Stimulated activated naive CD8-positive, alpha-beta T cell treated with anti-CD3 and anti-CD28 coated beads, Interleukin-15, amount 100 ng/mL, for 72 hours (primary cell): ENCODE measurements around the gene SGCD.

ENCODE experiments used
- ATAC-seq: fragments of 150-1000 bp; cut with Tn5 transposase; 2 replicates; pipeline ENCODE4 v1.10.0; 2021; ENCODE audit warnings: mild to moderate bottlenecking, moderate library complexity
- DNase-seq, 2 donors: peaks; one replicate each; pipeline ENCODE4 v3.0.0; 2021 to 2022
- H3K27ac Mint-ChIP-seq, 2 donors: one replicate each; pipeline ENCODE4 v1.8.0; 2022; ENCODE audit warnings: mild to moderate bottlenecking in 2 of 2, mixed read lengths in 2 of 2, moderate library complexity in 2 of 2
- H3K27me3 Mint-ChIP-seq: one replicate; pipeline ENCODE4 v1.8.0; 2022; ENCODE audit warnings: mixed read lengths
- H3K4me1 Mint-ChIP-seq: one replicate; pipeline ENCODE4 v1.8.0; 2022; ENCODE audit warnings: mild to moderate bottlenecking, mixed read lengths
- H3K4me3 Mint-ChIP-seq, 2 donors: one replicate each; pipeline ENCODE4 v1.8.0; 2022; ENCODE audit warnings: mild to moderate bottlenecking in 2 of 2, mixed read lengths in 2 of 2, moderate library complexity in 1 of 2
- H3K9me3 Mint-ChIP-seq, 2 donors: one replicate each; pipeline ENCODE4 v1.8.0; 2022; ENCODE audit warnings: mixed read lengths in 2 of 2

Gene SGCD

DNA sequence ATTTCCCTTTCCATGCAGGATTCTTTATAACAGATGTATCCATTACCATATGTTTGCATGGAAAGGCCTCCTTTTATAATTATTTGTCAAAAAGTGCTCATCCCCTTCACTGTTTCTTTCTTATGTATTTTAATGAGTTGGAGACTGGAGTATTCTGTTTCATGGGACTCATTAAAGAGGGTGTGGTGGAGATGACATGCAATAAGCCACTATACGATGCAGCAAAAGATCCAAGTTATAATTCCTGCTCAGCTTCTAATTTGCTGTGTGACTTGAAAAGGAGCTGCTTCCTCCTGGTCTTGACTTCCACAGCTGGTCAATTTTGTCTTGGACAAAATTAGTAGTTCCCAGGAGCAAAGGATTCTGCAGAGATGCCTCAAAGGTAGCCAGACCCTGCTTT, 13.9 kb downstream of the SGCD start:
- no peak for ATAC-seq

DNA sequence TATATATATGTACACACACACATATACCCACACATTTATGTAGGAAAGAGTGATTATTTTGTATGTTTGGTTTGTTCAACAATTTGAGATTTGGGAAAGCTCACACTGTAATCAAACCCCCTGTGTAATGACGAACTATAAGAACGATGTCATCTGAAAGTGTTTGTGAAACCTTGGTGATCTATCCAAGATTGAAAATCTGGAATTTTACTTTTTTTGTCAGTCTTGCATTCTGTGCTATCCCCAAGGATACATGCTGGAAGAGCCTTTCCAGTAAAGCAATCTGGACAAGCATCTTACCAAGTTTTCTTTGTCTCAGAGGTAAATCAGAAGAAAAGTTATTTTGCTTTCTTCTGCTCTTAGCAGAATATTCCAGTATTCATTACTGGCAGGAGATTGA, 23.3 kb downstream of the SGCD start:
- no peak overlapping the region for H3K4me3 Mint-ChIP-seq
- H3K4me1 Mint-ChIP-seq: no peaks in the 10 kb centered on the region
- no peaks in the 10 kb centered on the region for H3K27me3 Mint-ChIP-seq
- ATAC-seq (no peak), DNase-seq (no peak)
- H3K27ac Mint-ChIP-seq: no peak overlapping the region
- no peaks in the 10 kb centered on the region for H3K9me3 Mint-ChIP-seq

More for the DNA sequence above, 13.9 kb downstream of the SGCD start:
- Mint-ChIP-seq H3K27me3 (peaks cover 12% of the 10 kb centered on the region), H3K9me3 (no peaks in the 10 kb centered on the region), H3K4me3 (no peak overlapping the region), H3K4me1 (no peaks in the 10 kb centered on the region), H3K27ac (no peak overlapping the region)
- no peak for DNase-seq

- H3K4me1 Mint-ChIP-seq: no peaks in the 10 kb centered on the region
- no peak for ATAC-seq
- H3K27ac Mint-ChIP-seq: no peak overlapping the region
- no peak overlapping the region for H3K4me3 Mint-ChIP-seq
- H3K9me3 Mint-ChIP-seq: no peaks in the 10 kb centered on the region
- H3K27me3 Mint-ChIP-seq: no peaks in the 10 kb centered on the region
- DNase-seq: no peak
These were observed 24.5 kb downstream of the SGCD start for GRCh38 chr5:156351423-156351822.

DNA sequence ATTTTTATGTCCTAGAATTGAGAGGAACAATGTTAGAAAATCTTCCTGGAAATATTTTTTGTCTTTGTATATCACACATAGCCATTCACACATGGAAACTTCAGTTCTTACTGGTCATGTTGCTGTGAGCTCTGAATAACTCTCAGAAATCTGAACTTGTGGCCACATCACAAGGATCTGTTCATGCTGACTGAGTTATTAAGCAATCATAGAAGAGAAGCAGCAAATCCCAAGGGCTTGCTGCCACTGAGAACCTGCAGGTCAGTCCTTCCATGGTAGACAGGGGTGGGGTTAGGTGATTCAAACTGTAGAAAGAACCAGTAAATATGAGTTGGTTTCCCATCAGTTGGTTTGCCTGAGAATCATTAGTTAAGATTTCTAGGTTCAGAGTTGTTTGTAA, 27.6 kb downstream of the SGCD start:
- Mint-ChIP-seq H3K27me3 (no peaks in the 10 kb centered on the region), H3K4me3 (no peak overlapping the region), H3K27ac (no peak overlapping the region), H3K4me1 (no peaks in the 10 kb centered on the region), H3K9me3 (no peaks in the 10 kb centered on the region)
- DNase-seq: no peak
- no peak for ATAC-seq

DNA sequence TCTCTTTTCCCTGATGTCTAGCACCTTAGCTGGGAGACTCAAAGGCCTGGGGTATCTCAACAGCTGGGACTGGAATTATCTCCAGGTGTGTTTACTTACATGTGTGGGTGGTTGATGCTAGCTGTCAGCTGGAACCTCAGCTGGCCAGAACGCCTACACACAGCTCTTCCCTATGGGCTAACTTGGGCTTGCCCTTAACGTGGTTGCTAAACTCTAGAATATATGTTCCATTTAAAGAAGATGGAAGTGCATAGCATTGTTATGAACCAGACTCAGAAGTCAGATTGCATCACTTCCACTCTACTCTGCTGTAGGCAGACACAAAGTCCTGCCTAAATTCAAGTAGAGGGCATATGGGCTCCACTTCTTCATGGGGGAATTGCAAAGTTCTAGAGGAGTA, 29.3 kb downstream of the SGCD start:
- no peak for ATAC-seq
- H3K4me3 Mint-ChIP-seq: no peak overlapping the region
- H3K4me1 Mint-ChIP-seq: no peaks in the 10 kb centered on the region
- H3K27me3 Mint-ChIP-seq: no peaks in the 10 kb centered on the region
- no peaks in the 10 kb centered on the region for H3K9me3 Mint-ChIP-seq
- H3K27ac Mint-ChIP-seq: no peak overlapping the region
- no peak for DNase-seq

- H3K4me3 Mint-ChIP-seq: no peak overlapping the region
- H3K4me1 Mint-ChIP-seq: no peaks in the 10 kb centered on the region
- no peak overlapping the region for H3K27ac Mint-ChIP-seq
- no peaks in the 10 kb centered on the region for H3K9me3 Mint-ChIP-seq
- no peak for ATAC-seq
- H3K27me3 Mint-ChIP-seq: no peaks in the 10 kb centered on the region
- DNase-seq: no peak
These were observed 32.5 kb downstream of the SGCD start for GRCh38 chr5:156359476-156359875.

- Mint-ChIP-seq H3K4me3 (no peak overlapping the region), H3K27me3 (no peaks in the 10 kb centered on the region), H3K9me3 (no peaks in the 10 kb centered on the region), H3K27ac (no peak overlapping the region), H3K4me1 (no peaks in the 10 kb centered on the region)
- DNase-seq: no peak
- no peak for ATAC-seq
These were observed 34.6 kb downstream of the SGCD start for GRCh38 chr5:156361436-156362109.

DNA sequence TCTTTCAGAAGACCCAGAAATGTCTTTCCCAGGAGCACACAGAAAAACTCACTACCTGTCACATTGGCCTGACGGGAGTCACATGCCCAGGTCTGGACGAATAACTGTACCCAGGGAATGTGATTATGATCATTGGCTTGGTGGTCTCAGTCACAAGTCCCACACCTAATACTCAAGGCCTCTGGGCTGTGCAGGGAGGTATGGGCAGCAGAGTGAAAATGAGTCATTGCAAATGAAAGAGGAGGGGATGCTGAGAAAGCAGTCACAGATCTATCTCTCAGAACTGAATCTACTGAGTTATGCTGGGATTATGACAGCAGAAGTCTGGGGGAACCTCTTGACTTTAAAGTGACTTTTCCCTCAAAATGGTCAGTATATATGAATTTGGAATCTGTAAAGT, 36.9 kb downstream of the SGCD start:
- Mint-ChIP-seq H3K4me3 (no peak overlapping the region), H3K27ac (no peak overlapping the region), H3K9me3 (no peaks in the 10 kb centered on the region), H3K4me1 (no peaks in the 10 kb centered on the region), H3K27me3 (no peaks in the 10 kb centered on the region)
- ATAC-seq: no peak
- DNase-seq: no peak

GRCh38 chr5:156366521-156366920, 39.6 kb downstream of the SGCD start:
- no peaks in the 10 kb centered on the region for H3K9me3 Mint-ChIP-seq
- no peaks in the 10 kb centered on the region for H3K4me1 Mint-ChIP-seq
- H3K27me3 Mint-ChIP-seq: no peaks in the 10 kb centered on the region
- H3K4me3 Mint-ChIP-seq: no peak overlapping the region
- no peak for DNase-seq
- ATAC-seq: no peak
- no peak overlapping the region for H3K27ac Mint-ChIP-seq

DNA sequence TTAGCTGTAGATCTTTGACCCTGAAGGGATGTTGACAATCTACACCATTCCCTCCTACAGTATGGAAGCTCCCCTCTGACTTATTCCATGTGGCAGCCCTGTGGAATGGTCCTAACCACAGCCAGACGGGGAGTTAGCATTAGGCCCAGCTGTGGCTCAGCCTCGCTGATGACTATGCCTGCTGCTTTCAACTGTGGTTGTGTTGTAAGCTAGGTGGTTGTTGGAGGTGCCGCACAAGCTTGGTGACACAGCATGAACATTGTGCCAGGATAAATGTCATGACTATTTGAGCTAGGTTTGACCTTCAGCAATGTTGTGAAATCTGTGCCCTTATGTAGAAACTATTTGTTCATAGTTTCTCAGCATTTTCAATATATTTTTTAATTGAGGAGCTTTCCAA, 40.6 kb downstream of the SGCD start:
- DNase-seq: no peak
- Mint-ChIP-seq H3K4me3 (no peak overlapping the region), H3K27me3 (no peaks in the 10 kb centered on the region), H3K4me1 (no peaks in the 10 kb centered on the region), H3K9me3 (no peaks in the 10 kb centered on the region), H3K27ac (no peak overlapping the region)
- ATAC-seq: no peak

GRCh38 chr5:156375895-156376495, 49.0 kb downstream of the SGCD start:
- no peaks in the 10 kb centered on the region for H3K9me3 Mint-ChIP-seq
- H3K4me3 Mint-ChIP-seq: no peak overlapping the region
- peaks cover 9% of the 10 kb centered on the region for H3K27me3 Mint-ChIP-seq
- H3K4me1 Mint-ChIP-seq: no peaks in the 10 kb centered on the region
- ATAC-seq (no peak), DNase-seq (no peak)
- no peak overlapping the region for H3K27ac Mint-ChIP-seq

DNA sequence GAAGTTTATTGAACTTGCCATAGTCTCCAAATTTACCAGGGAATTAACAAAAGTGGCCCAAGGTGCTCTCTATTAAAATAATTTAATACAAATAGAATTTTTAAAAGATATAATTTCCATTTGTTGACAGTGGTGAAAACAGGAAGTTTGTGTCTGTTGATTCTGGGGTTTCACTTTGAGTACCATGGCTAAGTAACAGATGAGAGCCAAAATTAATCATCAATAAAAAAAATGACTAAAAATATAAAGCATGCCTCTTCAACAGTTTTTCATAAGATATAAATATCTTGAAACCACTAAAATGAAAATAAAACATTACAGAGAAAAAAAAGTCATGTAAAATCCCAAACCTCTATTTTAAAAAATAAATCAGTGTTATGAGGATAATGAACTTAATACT, 49.8 kb downstream of the SGCD start:
- Mint-ChIP-seq H3K4me1 (no peaks in the 10 kb centered on the region), H3K4me3 (no peak overlapping the region), H3K27ac (no peak overlapping the region), H3K9me3 (no peaks in the 10 kb centered on the region), H3K27me3 (peaks cover 9% of the 10 kb centered on the region)
- DNase-seq (no peak), ATAC-seq (no peak)

DNA sequence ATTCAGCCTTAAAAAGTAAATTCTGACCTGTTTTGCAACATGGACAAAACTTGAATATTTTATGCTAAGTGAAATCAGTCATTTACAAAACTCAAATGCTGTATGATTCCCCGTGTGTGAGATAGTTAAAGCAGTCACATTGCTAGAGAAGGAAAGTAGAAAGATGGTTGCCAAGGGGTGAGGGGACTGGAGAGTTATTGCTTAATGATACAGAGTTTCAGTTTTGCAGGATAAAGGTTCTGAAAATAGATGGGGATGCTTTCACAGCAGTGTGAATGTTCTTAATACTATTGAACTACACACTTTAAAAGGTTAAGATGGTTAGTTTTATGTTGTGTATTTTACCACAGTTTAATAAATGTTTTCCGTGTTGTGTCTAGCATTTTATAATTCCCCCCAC, 51.2 kb downstream of the SGCD start:
- Mint-ChIP-seq H3K4me1 (no peaks in the 10 kb centered on the region), H3K27ac (no peak overlapping the region), H3K4me3 (no peak overlapping the region), H3K27me3 (peaks cover 9% of the 10 kb centered on the region), H3K9me3 (no peaks in the 10 kb centered on the region)
- DNase-seq (no peak), ATAC-seq (no peak)

GRCh38 chr5:156379206-156379605, 52.2 kb downstream of the SGCD start:
- peaks cover 9% of the 10 kb centered on the region for H3K27me3 Mint-ChIP-seq
- no peak for ATAC-seq
- no peak overlapping the region for H3K27ac Mint-ChIP-seq
- DNase-seq: no peak
- H3K4me1 Mint-ChIP-seq: no peaks in the 10 kb centered on the region
- no peaks in the 10 kb centered on the region for H3K9me3 Mint-ChIP-seq
- no peak overlapping the region for H3K4me3 Mint-ChIP-seq

DNA sequence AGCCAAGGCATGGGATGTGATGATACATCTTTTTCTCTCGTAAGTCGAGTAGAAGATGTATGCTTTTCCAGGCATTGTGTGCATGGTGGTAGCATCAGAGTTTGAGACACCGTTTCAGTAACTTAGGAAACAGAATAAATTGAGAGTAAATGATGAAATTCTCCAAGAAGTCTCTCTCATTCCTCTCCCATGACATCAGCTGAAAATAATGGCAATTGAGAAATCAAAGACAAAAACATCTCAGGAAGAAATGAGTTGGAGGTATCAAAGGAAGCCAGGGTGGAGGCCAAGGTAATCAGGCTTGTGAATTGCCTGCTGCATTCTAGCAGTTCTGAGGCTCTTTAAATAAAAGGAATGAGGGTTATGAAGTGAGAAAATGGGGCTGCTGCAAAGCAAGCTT, 53.9 kb downstream of the SGCD start:
- H3K4me3 Mint-ChIP-seq: no peak overlapping the region
- no peak overlapping the region for H3K27ac Mint-ChIP-seq
- no peak for ATAC-seq
- H3K4me1 Mint-ChIP-seq: no peaks in the 10 kb centered on the region
- no peaks in the 10 kb centered on the region for H3K9me3 Mint-ChIP-seq
- DNase-seq: no peak
- peaks cover 20% of the 10 kb centered on the region for H3K27me3 Mint-ChIP-seq

- ATAC-seq: no peak
These were observed 56.7 kb downstream of the SGCD start for GRCh38 chr5:156383510-156384265.

More at GRCh38 chr5:156383510-156384265, 56.7 kb downstream of the SGCD start:
- H3K4me1 Mint-ChIP-seq: no peaks in the 10 kb centered on the region
- no peak overlapping the region for H3K4me3 Mint-ChIP-seq
- H3K27me3 Mint-ChIP-seq: peaks cover 20% of the 10 kb centered on the region
- DNase-seq: no peak
- H3K9me3 Mint-ChIP-seq: no peaks in the 10 kb centered on the region
- no peak overlapping the region for H3K27ac Mint-ChIP-seq
